Upper lobe of left lung (tissue), 6 donors: ENCODE results near the gene ROR2. TPM values are rescaled to one million over a fixed set of nuclear protein-coding genes. Genes with fewer than 3 reads are reported as not detected.

Experiments used
- ATAC-seq, 2 donors: fragments of 200-7000 bp; cut with Tn5 transposase; one replicate each; pipeline ENCODE4 v1.9.1; 2022; ENCODE audit warnings: mild to moderate bottlenecking in 2 of 2, moderate library complexity in 2 of 2; ENCODE audit not compliant: low FRiP score in 2 of 2
- DNase-seq, 2 donors: peaks; one replicate each; pipeline ENCODE4 v3.0.0-alpha.2; 2019 to 2020
- H3K27ac ChIP-seq, 4 donors: fragments of 200-600 bp; sonication (generic); one replicate each; pipeline ENCODE4 v1.5.1; 2016 to 2019
- H3K27me3 ChIP-seq, 4 donors: fragments of 200-600 bp; sonication (generic); one replicate each; pipeline ENCODE4 v1.5.1; 2017 to 2019
- H3K36me3 ChIP-seq, 4 donors: fragments of 200-600 bp; sonication (generic); one replicate each; pipeline ENCODE4 v1.5.1; 2016 to 2019
- H3K4me1 ChIP-seq, 4 donors: fragments of 200-600 bp; sonication (generic); one replicate each; pipeline ENCODE4 v1.5.1; 2018 to 2019
- H3K4me3 ChIP-seq, 4 donors: fragments of 200-600 bp; sonication (generic); one replicate each; pipeline ENCODE4 v1.5.1; 2017 to 2019; ENCODE audit warnings: mild to moderate bottlenecking in 2 of 4, moderate library complexity in 1 of 4
- H3K9me3 ChIP-seq, 4 donors: fragments of 200-600 bp; sonication (generic); one replicate each; pipeline ENCODE4 v1.5.1; 2018 to 2019
- CTCF ChIP-seq, 6 experiments: fragments of 450-650 bp in 4 of 6; fragments of 200-600 bp in 2 of 6; sonication (generic) in 2 of 6; IDR thresholded peaks; one replicate each; pipeline ENCODE4 v1.5.1; 2016 to 2019; ENCODE audit warnings: antibody characterized with exemption in 6 of 6
- EP300 ChIP-seq, 4 donors: sonication (generic); formaldehyde crosslinking; IDR thresholded peaks; one replicate each; pipeline ENCODE4 v1.5.1; 2017; ENCODE audit warnings: antibody characterized with exemption in 4 of 4, control low read depth in 2 of 4
- POLR2A ChIP-seq, 4 donors: fragments of 450-650 bp; IDR thresholded peaks; one replicate each; pipeline ENCODE4 v1.5.1; 2016 to 2017; ENCODE audit warnings: antibody characterized with exemption in 4 of 4, mild to moderate bottlenecking in 2 of 4
- POLR2AphosphoS5 ChIP-seq, 2 donors: sonication (generic); formaldehyde crosslinking; IDR thresholded peaks; one replicate each; pipeline ENCODE4 v1.5.1; 2017; ENCODE audit warnings: antibody characterized with exemption in 2 of 2
- WGBS, 2 donors: methylation state at CpG; one replicate each; pipeline ENCODE4 v1.1.5; 2017 to 2018; 5-methylcytosine and 5-hydroxymethylcytosine counted together
- total RNA-seq, 6 donors: library from RNA; depleted of rRNA in 4 of 6; stranded (reverse); fragments of >200 nt in 4 of 6; gene quantifications; one replicate each; pipeline versions ENCODE4 v1.1.0 to v1.2.1, GENCODE V29; 2016 to 2021
- donor health status: DM: no; HTN: no; CAD: no; lungs with moderate emphysema.
- donor health status: DM: no; HTN: yes; CAD: no; lungs with severe emphysema.

The ROR2 gene
- total RNA-seq, 6 donors from 2014 or later, result 2.7 to 8.1 (median 3.4) TPM

GRCh38 chr9:91786132-91786896 is 163.7 kb downstream of the ROR2 start:
- no peak for ATAC-seq

GRCh38 chr9:91785447-91785842 is 164.6 kb downstream of the ROR2 start:
- WGBS, 2 donors, result 59 to 78% methylated on average over 3 to 5 of the region's 5 CpGs
- no peak overlapping the region for H3K4me3 ChIP-seq
- no peak overlapping the region for H3K27ac ChIP-seq
- DNase-seq (no peak), ATAC-seq (no peak)
- TF ChIP-seq EP300 (IDR thresholded peaks at IDR 0.05) (no peak), POLR2AphosphoS5 (IDR thresholded peaks at IDR 0.05) (no peak), CTCF (IDR thresholded peaks at IDR 0.05) (no peak), POLR2A (IDR thresholded peaks at IDR 0.05) (no peak)
- no peaks in the 10 kb centered on the region for H3K4me1 ChIP-seq
- no peaks in the 10 kb centered on the region for H3K36me3 ChIP-seq
- no peaks in the 10 kb centered on the region for H3K9me3 ChIP-seq
- no peaks in the 10 kb centered on the region for H3K27me3 ChIP-seq

More at GRCh38 chr9:91786132-91786896, 163.7 kb downstream of the ROR2 start:
- 76 to 86% methylated on average over 5 to 6 of the region's 6 CpGs for WGBS, 2 donors
- Histone ChIP-seq H3K36me3 (no peaks in the 10 kb centered on the region), H3K27ac (no peak overlapping the region), H3K4me1 (no peaks in the 10 kb centered on the region), H3K9me3 (no peaks in the 10 kb centered on the region), H3K27me3 (no peaks in the 10 kb centered on the region), H3K4me3 (no peak overlapping the region)
- no peak for DNase-seq
- TF ChIP-seq EP300 (IDR thresholded peaks at IDR 0.05), result no peak
- TF ChIP-seq CTCF (IDR thresholded peaks at IDR 0.05), result no peak
- no peak for TF ChIP-seq POLR2AphosphoS5 (IDR thresholded peaks at IDR 0.05)

- Histone ChIP-seq H3K27ac (no peak overlapping the region), H3K9me3 (no peaks in the 10 kb centered on the region), H3K27me3 (no peaks in the 10 kb centered on the region), H3K4me1 (no peaks in the 10 kb centered on the region), H3K36me3 (no peaks in the 10 kb centered on the region), H3K4me3 (no peak overlapping the region)
- ATAC-seq (no peak), DNase-seq (no peak)
- no peak for TF ChIP-seq POLR2AphosphoS5 (IDR thresholded peaks at IDR 0.05)
- TF ChIP-seq CTCF (IDR thresholded peaks at IDR 0.05), result no peak
- TF ChIP-seq EP300 (IDR thresholded peaks at IDR 0.05), result no peak
- TF ChIP-seq POLR2A (IDR thresholded peaks at IDR 0.05), result no peak
- 78 to 86% methylated on average over 6 of the region's 6 CpGs for WGBS, 2 donors
Measured at GRCh38 chr9:91784673-91785446, 165.2 kb downstream of the ROR2 start.

GRCh38 chr9:91783876-91784672 is 166.0 kb downstream of the ROR2 start:
- no peak for TF ChIP-seq POLR2A (IDR thresholded peaks at IDR 0.05)
- TF ChIP-seq POLR2AphosphoS5 (IDR thresholded peaks at IDR 0.05), result no peak
- no peak for TF ChIP-seq EP300 (IDR thresholded peaks at IDR 0.05)
- TF ChIP-seq CTCF (IDR thresholded peaks at IDR 0.05), result no peak
- H3K27ac ChIP-seq, result no peak overlapping the region
- H3K36me3 ChIP-seq, result no peaks in the 10 kb centered on the region
- no peaks in the 10 kb centered on the region for H3K4me1 ChIP-seq
- no peaks in the 10 kb centered on the region for H3K9me3 ChIP-seq
- no peaks in the 10 kb centered on the region for H3K27me3 ChIP-seq
- DNase-seq (peak in 1 of 2 donors; percentile 48), ATAC-seq (no peak)
- H3K4me3 ChIP-seq, result no peak overlapping the region
- 80 to 88% methylated on average over 14 of the region's 14 CpGs for WGBS, 2 donors
